Measurements from ENCODE around the gene SMCO4. TPM values are rescaled to one million over a fixed set of nuclear protein-coding genes. Genes with fewer than 3 reads are reported as not detected.
"Not testable (repeated sequence)": the region's sequence is repeated elsewhere in the genome, so short reads cannot be mapped to it uniquely, and the experiment has no call there.

SMCO4 gene
- total RNA-seq, 4 donors from 2014 or later = 8.5 to 30.1 (median 20.9) TPM

DNA sequence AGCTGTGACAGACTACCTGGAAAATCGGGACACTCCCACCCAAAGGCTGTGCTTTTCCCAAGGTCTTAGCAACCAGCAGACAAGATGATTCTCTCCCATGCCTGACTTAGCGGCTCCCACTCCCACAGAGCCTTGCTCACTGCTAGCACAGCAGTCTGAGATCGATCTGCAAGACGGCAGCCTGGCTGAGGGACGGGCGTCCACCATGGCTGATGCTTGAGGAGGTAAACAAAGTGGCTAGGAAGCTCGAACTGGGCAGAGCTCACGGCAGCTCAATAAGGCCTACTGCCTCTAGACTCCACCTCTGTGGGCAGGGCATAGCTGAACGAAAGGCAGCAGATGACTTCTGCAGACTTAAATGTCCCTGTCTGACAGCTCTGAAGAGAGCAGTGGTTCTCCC, 84.9 kb downstream of the SMCO4 start:
- no peak for TF ChIP-seq CTCF (IDR thresholded peaks at IDR 0.05)
- DNase-seq (ENCODE audit: low spot score) (no peak), ATAC-seq (ENCODE audit: low FRiP score) (no peak)

GRCh38 chr11:93444617-93445073, 98.5 kb downstream of the SMCO4 start:
- no peak for ATAC-seq (ENCODE audit: low FRiP score)
- DNase-seq (ENCODE audit: low spot score) = no peak
- TF ChIP-seq CTCF (IDR thresholded peaks at IDR 0.05) = no peak

- DNase-seq (ENCODE audit: low spot score); ATAC-seq (ENCODE audit: low FRiP score): not testable (repeated sequence)
Measured at GRCh38 chr11:93443232-93443631, 100.0 kb downstream of the SMCO4 start.

DNA sequence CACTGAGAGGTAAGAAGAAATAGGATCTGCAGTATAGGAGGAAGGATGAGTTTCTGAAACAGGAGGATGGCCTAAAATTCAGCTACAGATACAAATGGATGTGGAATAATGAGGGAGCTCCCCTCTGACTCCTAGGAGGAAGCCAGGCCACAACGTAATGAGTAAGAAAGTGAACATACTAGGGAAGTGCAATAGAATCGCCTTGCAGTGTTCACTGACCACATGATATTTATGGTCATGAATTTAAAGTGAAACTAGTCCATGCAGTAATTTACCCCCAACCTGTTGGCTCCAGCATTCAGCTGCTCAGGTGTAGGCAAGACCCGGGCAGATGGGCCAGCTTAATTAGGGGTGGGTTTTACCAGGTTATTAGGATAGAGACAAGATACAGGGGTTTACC, 110.9 kb downstream of the SMCO4 start:
- ATAC-seq (ENCODE audit: low FRiP score) (no peak), DNase-seq (ENCODE audit: low spot score) (no peak)
- no peak for TF ChIP-seq CTCF (IDR thresholded peaks at IDR 0.05)

Small RNAs within 50 kb of the gene (small RNA-seq; reads per million reads assigned to genes)
- not detected for gene RN7SL223P

Other genes with a start within 250 kb of the SMCO4 start
- gene DEUP1, start 212.6 kb downstream of the SMCO4 start, total RNA-seq = not detected
- gene CEP295, start 118.3 kb upstream of the SMCO4 start, total RNA-seq = 10 to 100 TPM in 3 of 4 donors, 1 to 10 TPM in 1; 7.3 to 21.0 (median 12.4) TPM
- 100 to 1,000 TPM; 106 to 281 (median 127) TPM for gene TAF1D, start 198.1 kb upstream of the SMCO4 start, total RNA-seq
- gene C11orf54, start 198.3 kb upstream of the SMCO4 start, total RNA-seq = 10 to 100 TPM; 17.3 to 50.8 (median 41.5) TPM
- gene MED17, start 240.9 kb upstream of the SMCO4 start, total RNA-seq = 10 to 100 TPM; 18.1 to 40.6 (median 21.5) TPM

All from omental fat pad (tissue), 4 donors.